ENCODE results near the gene CLK1.

- TF ChIP-seq TAF1 (IDR thresholded peaks at IDR 0.05; ENCODE audit: low read depth) (no peak), REST (IDR thresholded peaks at IDR 0.05; ENCODE audit: low read depth) (no peak)
These were observed 35.0 kb upstream of the CLK1 start for GRCh38 chr2:200899482-200899881.

All from Ishikawa (cell line).